Type B pancreatic cell (in vitro differentiated cells): ENCODE results near the gene TWIST1. TPM values are rescaled to one million over a fixed set of nuclear protein-coding genes. Genes with fewer than 3 reads are reported as not detected.

Experiments
- DNase-seq: peaks from one replicate; pipeline ENCODE4 v3.0.0; 2021; ENCODE audit warnings: mixed read lengths; ENCODE audit not compliant: unreplicated experiment; ENCODE audit errors: extremely low spot score
- H3K27ac Mint-ChIP-seq: 2 replicates; pipeline ENCODE4 v1.8.0; 2021; ENCODE audit warnings: mild to moderate bottlenecking, mixed read lengths
- H3K27me3 Mint-ChIP-seq: 2 replicates; pipeline ENCODE4 v1.8.0; 2021; ENCODE audit warnings: mixed read lengths
- H3K36me3 Mint-ChIP-seq: 2 replicates; pipeline ENCODE4 v1.8.0; 2021; ENCODE audit warnings: mixed read lengths
- H3K4me1 Mint-ChIP-seq: one replicate; pipeline ENCODE4 v1.8.0; 2021; ENCODE audit warnings: mixed read lengths; ENCODE audit not compliant: unreplicated experiment
- H3K4me3 Mint-ChIP-seq: 2 replicates; pipeline ENCODE4 v1.8.0; 2021; ENCODE audit warnings: mild to moderate bottlenecking, mixed read lengths
- H3K9me3 Mint-ChIP-seq: 2 replicates; pipeline ENCODE4 v1.8.0; 2021; ENCODE audit warnings: mixed read lengths
- CTCF ChIP-seq: fragments of 200-600 bp; sonication (generic); conservative IDR thresholded peaks from 2 replicates; pipeline ENCODE4 v1.5.0; 2021; ENCODE audit warnings: antibody characterized with exemption, mild to moderate bottlenecking
- total RNA-seq: library from RNA; stranded (reverse); gene quantifications from 2 replicates; pipeline ENCODE4 v1.2.1, GENCODE V29; 2021; ENCODE audit warnings: low replicate concordance

TWIST1 gene
- total RNA-seq, 1 donor from 2014 or later = 121 TPM

- Mint-ChIP-seq H3K27ac (peak overlapping the region; percentile 60), H3K36me3 (peaks cover 13% of the 10 kb centered on the region), H3K4me1 (peaks cover 14% of the 10 kb centered on the region), H3K27me3 (peaks cover 74% of the 10 kb centered on the region), H3K4me3 (peak overlapping the region; percentile 92), H3K9me3 (no peaks in the 10 kb centered on the region)
- DNase-seq = no peak
- no peak for TF ChIP-seq CTCF
Observed at GRCh38 chr7:19117870-19118608, 603 bp upstream of the TWIST1 start.

GRCh38 chr7:19116121-19117090 is 1.0 kb downstream of the TWIST1 start:
- no peaks in the 10 kb centered on the region for H3K9me3 Mint-ChIP-seq
- H3K4me1 Mint-ChIP-seq = peaks cover 15% of the 10 kb centered on the region
- H3K27ac Mint-ChIP-seq = peak overlapping the region; percentile 90
- no peak for DNase-seq
- peaks cover 78% of the 10 kb centered on the region for H3K27me3 Mint-ChIP-seq
- peaks cover 13% of the 10 kb centered on the region for H3K36me3 Mint-ChIP-seq
- no peak for TF ChIP-seq CTCF
- peak overlapping the region; percentile 93 for H3K4me3 Mint-ChIP-seq

GRCh38 chr7:19114551-19114855 is 2.9 kb downstream of the TWIST1 start:
- Mint-ChIP-seq H3K27ac (peak overlapping the region; percentile 49), H3K36me3 (peaks cover 17% of the 10 kb centered on the region), H3K4me1 (peaks cover 26% of the 10 kb centered on the region), H3K9me3 (no peaks in the 10 kb centered on the region), H3K4me3 (peak overlapping the region; percentile 82), H3K27me3 (peaks cover 78% of the 10 kb centered on the region)
- TF ChIP-seq CTCF = no peak
- no peak for DNase-seq

- Mint-ChIP-seq H3K4me3 (peak overlapping the region; percentile 82), H3K9me3 (no peaks in the 10 kb centered on the region), H3K4me1 (peaks cover 29% of the 10 kb centered on the region), H3K27me3 (peaks cover 78% of the 10 kb centered on the region), H3K36me3 (peaks cover 17% of the 10 kb centered on the region), H3K27ac (peak overlapping the region; percentile 49)
- DNase-seq = no peak
- TF ChIP-seq CTCF = no peak
Observed at GRCh38 chr7:19113855-19114550, 3.4 kb downstream of the TWIST1 start.

GRCh38 chr7:19113002-19113350 is 4.5 kb downstream of the TWIST1 start:
- H3K36me3 Mint-ChIP-seq = peaks cover 17% of the 10 kb centered on the region
- H3K4me3 Mint-ChIP-seq = peak overlapping the region; percentile 82
- H3K27me3 Mint-ChIP-seq = peaks cover 79% of the 10 kb centered on the region
- TF ChIP-seq CTCF = no peak
- DNase-seq = no peak
- no peaks in the 10 kb centered on the region for H3K9me3 Mint-ChIP-seq
- H3K27ac Mint-ChIP-seq = peak overlapping the region; percentile 49
- H3K4me1 Mint-ChIP-seq = peaks cover 31% of the 10 kb centered on the region
